Activated T-cell treated with anti-CD3 and anti-CD28 coated beads, Interleukin-2, amount 50 U/mL, for 72 hours (primary cell): ENCODE data around the gene DPY19L2. TPM values are rescaled to one million over a fixed set of nuclear protein-coding genes. Genes with fewer than 3 reads are reported as not detected.
"Not testable (repeated sequence)": the region's sequence is repeated elsewhere in the genome, so short reads cannot be mapped to it uniquely, and the experiment has no call there.

Experiments
- ATAC-seq, 2 donors: fragments of 150-1000 bp; cut with Tn5 transposase; replicated peaks in 1 of 2; 2 replicates each; pipeline ENCODE4 v1.10.0; 2021; ENCODE audit warnings: moderate library complexity in 2 of 2, mild to moderate bottlenecking in 1 of 2
- DNase-seq, 2 donors: peaks; one replicate each; pipeline ENCODE4 v3.0.0; 2021 to 2022; ENCODE audit warnings: mixed read lengths in 1 of 2
- H3K27ac Mint-ChIP-seq: one replicate; pipeline ENCODE4 v1.8.0; 2022; ENCODE audit warnings: mild to moderate bottlenecking, moderate library complexity, mixed read lengths
- H3K27me3 Mint-ChIP-seq: one replicate; pipeline ENCODE4 v1.8.0; 2022; ENCODE audit warnings: low read depth, mixed read lengths
- H3K36me3 Mint-ChIP-seq, 2 donors: one replicate each; pipeline ENCODE4 v1.8.0; 2022; ENCODE audit warnings: mixed read lengths in 2 of 2, mild to moderate bottlenecking in 1 of 2; ENCODE audit not compliant: insufficient read depth in 2 of 2
- H3K4me1 Mint-ChIP-seq: one replicate; pipeline ENCODE4 v1.8.0; 2022; ENCODE audit warnings: low read depth, mixed read lengths
- H3K4me3 Mint-ChIP-seq, 2 donors: one replicate each; pipeline ENCODE4 v1.8.0; 2022; ENCODE audit warnings: mild to moderate bottlenecking in 2 of 2, mixed read lengths in 2 of 2, moderate library complexity in 2 of 2
- H3K9me3 Mint-ChIP-seq, 2 donors: one replicate each; pipeline ENCODE4 v1.8.0; 2022; ENCODE audit warnings: mixed read lengths in 2 of 2
- total RNA-seq, 2 donors: library from RNA; stranded (reverse); gene quantifications; one replicate each; pipeline ENCODE4 v1.2.3, GENCODE V29; 2022

The DPY19L2 gene
- total RNA-seq, 2 donors from 2014 or later, result 1.9 to 4.7 TPM

GRCh38 chr12:63686623-63687022, 18.3 kb upstream of the DPY19L2 start:
- not testable (repeated sequence) for DNase-seq, H3K4me1 Mint-ChIP-seq, ATAC-seq, H3K4me3 Mint-ChIP-seq, H3K27ac Mint-ChIP-seq, H3K36me3 Mint-ChIP-seq, H3K27me3 Mint-ChIP-seq, H3K9me3 Mint-ChIP-seq

- not testable (repeated sequence) for DNase-seq, H3K27ac Mint-ChIP-seq, H3K27me3 Mint-ChIP-seq, H3K4me1 Mint-ChIP-seq, H3K36me3 Mint-ChIP-seq, H3K9me3 Mint-ChIP-seq, H3K4me3 Mint-ChIP-seq, ATAC-seq
Observed at GRCh38 chr12:63685789-63686188, 17.5 kb upstream of the DPY19L2 start.

DNA sequence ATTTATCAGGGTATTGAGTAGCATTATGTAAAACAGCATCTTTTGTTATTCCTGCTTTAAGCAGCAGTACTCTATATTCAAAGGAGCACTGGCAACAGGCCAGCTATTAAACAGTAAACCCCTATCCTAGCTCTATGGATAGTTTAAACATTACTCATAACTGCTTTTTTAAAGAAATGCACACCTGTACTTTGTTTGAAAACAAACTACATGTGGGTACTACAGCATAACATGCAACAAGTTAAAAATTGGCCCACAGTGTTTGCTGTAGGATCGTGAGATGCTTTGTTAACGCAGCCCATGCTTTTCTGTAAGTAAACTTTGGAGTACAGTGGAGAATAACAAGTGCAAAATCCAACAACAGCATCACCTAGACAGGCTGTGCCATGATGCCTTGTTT, 14.3 kb upstream of the DPY19L2 start:
- H3K4me3 Mint-ChIP-seq, H3K27me3 Mint-ChIP-seq, ATAC-seq, DNase-seq, H3K27ac Mint-ChIP-seq, H3K36me3 Mint-ChIP-seq, H3K9me3 Mint-ChIP-seq, H3K4me1 Mint-ChIP-seq: not testable (repeated sequence)

DNA sequence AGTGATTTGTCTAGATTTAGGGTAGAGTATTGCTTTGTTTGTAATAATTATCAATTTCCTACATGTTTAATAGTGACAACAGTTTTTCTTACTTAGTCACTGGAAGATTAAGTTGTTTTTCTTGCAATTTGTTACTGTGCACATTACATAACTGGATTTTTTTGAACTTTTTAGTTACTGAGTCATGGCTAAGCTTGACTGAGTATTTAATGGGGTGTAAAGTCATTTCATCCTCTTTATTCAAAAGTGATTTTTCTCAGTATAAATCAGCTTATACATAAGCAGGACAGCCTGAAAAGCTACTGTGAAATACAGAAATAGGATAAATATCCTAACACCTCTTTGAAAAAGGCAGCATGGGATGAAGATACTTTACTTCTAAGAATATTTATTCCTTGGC, 12.5 kb upstream of the DPY19L2 start:
- not testable (repeated sequence) for DNase-seq, H3K27ac Mint-ChIP-seq, H3K36me3 Mint-ChIP-seq, H3K4me3 Mint-ChIP-seq, H3K27me3 Mint-ChIP-seq, ATAC-seq, H3K9me3 Mint-ChIP-seq, H3K4me1 Mint-ChIP-seq

GRCh38 chr12:63672550-63672949, 4.3 kb upstream of the DPY19L2 start:
- not testable (repeated sequence) for H3K4me3 Mint-ChIP-seq, H3K9me3 Mint-ChIP-seq, DNase-seq, H3K27ac Mint-ChIP-seq, H3K36me3 Mint-ChIP-seq, ATAC-seq
- Mint-ChIP-seq H3K4me1 (peaks cover 16% of the 10 kb centered on the region), H3K27me3 (peaks cover 25% of the 10 kb centered on the region)

GRCh38 chr12:63669936-63670335, 1.6 kb upstream of the DPY19L2 start:
- H3K9me3 Mint-ChIP-seq, ATAC-seq, DNase-seq, H3K27ac Mint-ChIP-seq, H3K36me3 Mint-ChIP-seq: not testable (repeated sequence)
- Mint-ChIP-seq H3K4me3 (peak overlapping the region; percentile 78 to 90), H3K27me3 (peaks cover 31% of the 10 kb centered on the region), H3K4me1 (peaks cover 21% of the 10 kb centered on the region)

- H3K9me3 Mint-ChIP-seq, DNase-seq, ATAC-seq, H3K36me3 Mint-ChIP-seq, H3K27ac Mint-ChIP-seq: not testable (repeated sequence)
- H3K4me3 Mint-ChIP-seq, result peak overlapping the region; percentile 78 to 90
- H3K27me3 Mint-ChIP-seq, result peaks cover 32% of the 10 kb centered on the region
- H3K4me1 Mint-ChIP-seq, result peaks cover 21% of the 10 kb centered on the region
Observed at GRCh38 chr12:63669427-63669826, 1.1 kb upstream of the DPY19L2 start.

GRCh38 chr12:63668800-63669365, 590 bp upstream of the DPY19L2 start:
- not testable (repeated sequence) for H3K36me3 Mint-ChIP-seq, H3K9me3 Mint-ChIP-seq
- peaks cover 21% of the 10 kb centered on the region for H3K4me1 Mint-ChIP-seq
- H3K27ac Mint-ChIP-seq, result peak overlapping the region; percentile 70
- peaks cover 37% of the 10 kb centered on the region for H3K27me3 Mint-ChIP-seq
- ATAC-seq (peak; percentile 60 to 61), DNase-seq (peak; percentile 2 to 9)
- peak overlapping the region; percentile 78 to 90 for H3K4me3 Mint-ChIP-seq

GRCh38 chr12:63663005-63663404, 5.3 kb downstream of the DPY19L2 start:
- not testable (repeated sequence) for H3K4me1 Mint-ChIP-seq, ATAC-seq, H3K9me3 Mint-ChIP-seq, H3K4me3 Mint-ChIP-seq, DNase-seq, H3K27ac Mint-ChIP-seq, H3K36me3 Mint-ChIP-seq
- H3K27me3 Mint-ChIP-seq, result peaks cover 16% of the 10 kb centered on the region

GRCh38 chr12:63658501-63658900, 9.8 kb downstream of the DPY19L2 start:
- H3K27ac Mint-ChIP-seq, H3K36me3 Mint-ChIP-seq, H3K9me3 Mint-ChIP-seq, H3K4me3 Mint-ChIP-seq, ATAC-seq, H3K27me3 Mint-ChIP-seq, DNase-seq, H3K4me1 Mint-ChIP-seq: not testable (repeated sequence)

DNA sequence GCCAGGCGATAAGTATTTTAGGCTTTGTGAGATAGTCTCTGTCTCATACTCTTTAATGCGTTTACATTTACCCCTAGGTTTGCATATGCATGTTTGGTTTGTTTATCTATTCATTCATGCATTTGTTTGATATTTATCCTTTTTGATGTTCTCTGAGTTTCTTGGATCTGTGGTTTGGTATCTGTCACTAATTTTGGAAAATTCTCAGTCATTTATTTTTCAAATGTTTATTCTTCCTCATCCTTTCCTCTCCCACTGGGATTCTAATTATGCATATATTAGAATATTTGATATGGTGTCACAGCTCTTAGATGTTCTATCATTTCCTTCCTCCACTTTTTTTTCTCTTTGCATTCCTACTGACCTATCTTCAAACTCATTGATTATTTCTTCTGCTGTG, 11.9 kb downstream of the DPY19L2 start:
- H3K4me1 Mint-ChIP-seq, ATAC-seq, H3K27ac Mint-ChIP-seq, H3K9me3 Mint-ChIP-seq, H3K4me3 Mint-ChIP-seq, DNase-seq, H3K36me3 Mint-ChIP-seq, H3K27me3 Mint-ChIP-seq: not testable (repeated sequence)

DNA sequence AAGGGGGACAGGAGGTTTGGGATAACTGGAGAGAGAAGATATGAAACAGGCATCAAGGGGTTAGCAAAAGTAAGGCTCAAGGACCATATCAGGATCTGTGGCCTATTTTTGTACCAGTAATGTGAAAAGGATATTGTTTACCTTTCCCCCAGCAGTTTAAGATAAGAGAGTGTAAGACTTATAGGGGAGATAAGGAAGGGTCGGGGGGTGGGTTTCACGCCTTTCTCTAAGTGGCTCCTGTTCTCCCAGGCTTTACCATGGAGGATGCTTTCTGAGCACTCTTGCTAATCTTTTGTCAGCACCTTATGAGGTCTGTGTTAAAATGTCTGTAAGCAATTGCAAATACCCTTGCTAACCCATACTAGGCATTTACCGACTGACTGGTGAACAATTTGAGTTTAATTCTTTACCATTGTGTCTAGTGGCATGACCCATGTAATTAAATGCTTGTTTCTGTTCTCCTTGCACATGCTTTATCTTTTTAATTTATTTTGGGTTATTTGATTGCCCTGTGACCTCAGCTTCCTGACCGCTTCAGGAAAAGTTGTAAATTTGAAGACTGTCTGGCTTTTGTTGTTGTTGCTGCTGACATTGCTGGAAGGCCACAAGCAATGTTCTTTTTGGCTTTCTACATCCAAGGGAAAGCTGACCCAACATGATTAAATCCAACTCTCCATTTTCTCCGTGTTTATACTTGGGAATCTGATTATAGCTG, 12.6 kb downstream of the DPY19L2 start:
- not testable (repeated sequence) for H3K4me3 Mint-ChIP-seq, ATAC-seq, H3K36me3 Mint-ChIP-seq, H3K27me3 Mint-ChIP-seq, H3K4me1 Mint-ChIP-seq, H3K27ac Mint-ChIP-seq, DNase-seq, H3K9me3 Mint-ChIP-seq

- H3K4me1 Mint-ChIP-seq, DNase-seq, H3K27me3 Mint-ChIP-seq, ATAC-seq, H3K36me3 Mint-ChIP-seq, H3K4me3 Mint-ChIP-seq, H3K9me3 Mint-ChIP-seq, H3K27ac Mint-ChIP-seq: not testable (repeated sequence)
Observed at GRCh38 chr12:63654481-63654880, 13.8 kb downstream of the DPY19L2 start.

DNA sequence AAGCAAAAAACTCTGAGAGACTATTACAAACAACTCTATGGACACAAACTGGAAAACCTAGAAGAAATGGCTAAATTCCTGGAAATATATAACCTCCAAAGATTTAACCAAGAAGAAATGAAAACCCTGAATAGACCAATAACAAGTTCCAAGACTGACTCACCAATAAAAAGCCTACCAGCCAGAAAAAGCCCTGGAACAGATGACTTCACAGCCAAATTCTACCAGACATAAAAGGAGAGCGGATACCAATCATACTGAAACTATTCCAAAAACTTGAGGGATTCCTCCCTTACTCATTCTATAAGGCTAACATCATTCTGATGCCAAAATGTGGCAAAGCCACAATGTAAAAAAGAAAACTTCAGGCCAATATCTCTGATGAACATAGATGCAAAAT, 18.8 kb downstream of the DPY19L2 start:
- H3K27me3 Mint-ChIP-seq, H3K27ac Mint-ChIP-seq, H3K4me1 Mint-ChIP-seq, DNase-seq, H3K4me3 Mint-ChIP-seq, ATAC-seq, H3K36me3 Mint-ChIP-seq, H3K9me3 Mint-ChIP-seq: not testable (repeated sequence)
